ENCODE results near the gene MPC1L.
"Not testable (repeated sequence)": the region's sequence is repeated elsewhere in the genome, so short reads cannot be mapped to it uniquely, and the experiment has no call there.

Gene MPC1L

DNA sequence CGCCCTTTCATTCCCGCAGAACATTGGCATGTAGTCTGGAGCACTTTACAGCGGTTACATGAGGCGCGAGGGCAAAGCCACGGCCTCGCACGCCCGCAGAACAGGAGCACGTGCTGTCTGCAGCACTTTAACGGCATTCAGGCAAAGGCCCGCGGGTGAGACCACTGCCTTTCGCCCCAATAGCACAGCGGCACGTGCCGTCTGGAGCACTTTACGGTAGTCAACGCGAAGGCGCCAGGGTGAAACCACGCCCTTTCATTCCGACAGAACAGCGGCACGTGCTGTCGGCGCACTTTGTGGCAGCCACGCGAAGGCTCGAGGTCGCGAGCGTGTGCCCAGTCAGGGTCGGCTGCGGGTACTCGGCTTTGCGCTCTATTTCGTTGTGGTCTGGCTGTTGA lies at the start of gene MPC1L:
Gene MPC1L (plus strand): TSS at position 290 of the 398 bp plus-strand sequence. CDS start 138 bp downstream, outside the sequence.
- DNase-seq = no peak

DNA sequence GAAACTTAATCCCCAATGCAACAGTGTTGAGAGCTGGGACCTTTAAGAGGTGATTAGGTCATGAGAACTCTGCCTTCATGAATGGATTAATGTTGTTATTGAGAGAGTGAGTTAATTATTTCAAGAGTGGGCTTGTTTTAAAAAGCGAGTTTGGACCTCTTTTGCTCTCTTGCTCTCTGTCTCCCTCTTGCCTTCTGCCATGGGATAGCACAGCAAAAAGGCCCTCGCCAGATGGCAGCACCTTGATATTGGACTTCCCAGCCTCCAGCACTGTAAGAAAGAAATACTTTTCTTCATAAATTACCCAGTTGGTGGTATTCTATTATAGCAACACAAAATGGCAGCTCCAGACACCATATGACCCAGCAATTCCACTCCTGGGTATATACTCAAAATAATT lies 49.5 kb upstream of the MPC1L start:
- DNase-seq = peak; percentile 24

DNA sequence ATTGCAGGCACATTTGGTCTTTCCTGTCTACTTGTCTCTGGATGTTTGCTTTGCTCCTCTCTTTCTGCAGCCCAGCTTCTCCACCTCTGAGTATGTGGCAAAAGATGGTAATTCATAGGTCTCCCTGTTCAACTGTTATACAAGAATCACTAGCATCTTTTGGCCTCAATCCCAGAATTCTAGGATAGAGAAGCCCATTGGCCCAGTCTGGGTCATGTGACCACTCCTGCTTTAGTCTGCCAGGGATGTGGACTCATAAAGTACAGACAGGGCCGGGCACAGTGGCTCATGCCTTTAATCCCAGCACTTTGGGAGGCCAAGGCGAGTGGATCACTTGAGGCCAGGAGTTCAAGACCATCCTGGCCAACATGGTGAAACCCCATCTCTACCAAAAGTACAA lies 47.8 kb upstream of the MPC1L start:
- not testable (repeated sequence) for DNase-seq

DNA sequence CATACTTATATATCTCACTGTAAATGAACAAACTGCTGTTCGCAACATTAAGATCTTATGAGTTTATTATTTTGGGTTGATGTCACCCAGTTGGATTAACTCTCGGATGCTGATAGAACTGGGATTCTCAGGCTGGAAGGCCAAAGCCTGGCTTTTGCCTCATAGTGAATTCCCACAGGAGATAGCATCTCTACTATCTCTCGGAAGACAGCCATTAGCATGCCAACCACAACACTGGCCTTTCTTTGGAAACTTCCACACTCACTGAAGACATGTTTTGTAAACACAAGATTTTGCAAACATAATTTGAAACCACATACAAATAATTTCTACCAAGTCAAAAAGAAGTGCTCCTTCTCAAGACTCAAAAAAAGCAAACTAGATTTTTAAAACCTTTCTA lies 46.9 kb upstream of the MPC1L start:
- no peak for DNase-seq

DNA sequence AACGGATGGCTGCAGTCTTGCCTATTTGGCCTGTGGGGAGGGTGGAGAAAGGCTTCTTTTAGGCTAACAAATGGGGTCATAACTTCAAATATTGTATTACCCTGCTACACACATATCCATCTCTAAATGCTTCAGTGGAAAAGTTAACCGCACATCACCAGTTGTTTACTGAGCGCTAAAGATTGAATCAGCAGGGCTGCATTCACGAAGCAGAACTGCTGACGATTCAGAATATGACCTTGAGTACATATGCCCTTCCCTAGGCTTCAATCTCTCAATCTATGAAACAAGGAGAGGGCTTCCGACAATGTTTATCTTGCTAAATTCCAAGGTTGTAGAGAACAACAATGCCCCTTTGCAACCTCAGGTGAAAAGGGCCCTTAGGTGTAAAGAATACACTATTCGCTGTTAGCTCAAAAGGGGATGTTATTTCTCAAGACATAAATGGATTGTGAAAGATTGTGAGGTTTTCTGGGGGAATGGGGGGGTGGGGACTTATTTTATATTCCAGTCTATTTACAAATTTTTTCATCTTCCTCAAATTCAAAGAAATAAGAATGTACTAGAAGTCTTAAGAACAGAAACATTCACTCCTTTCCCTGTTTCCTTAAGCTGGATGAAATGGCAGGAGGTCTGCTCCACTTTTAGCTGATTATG lies 45.1 kb upstream of the MPC1L start:
- no peak for DNase-seq

DNA sequence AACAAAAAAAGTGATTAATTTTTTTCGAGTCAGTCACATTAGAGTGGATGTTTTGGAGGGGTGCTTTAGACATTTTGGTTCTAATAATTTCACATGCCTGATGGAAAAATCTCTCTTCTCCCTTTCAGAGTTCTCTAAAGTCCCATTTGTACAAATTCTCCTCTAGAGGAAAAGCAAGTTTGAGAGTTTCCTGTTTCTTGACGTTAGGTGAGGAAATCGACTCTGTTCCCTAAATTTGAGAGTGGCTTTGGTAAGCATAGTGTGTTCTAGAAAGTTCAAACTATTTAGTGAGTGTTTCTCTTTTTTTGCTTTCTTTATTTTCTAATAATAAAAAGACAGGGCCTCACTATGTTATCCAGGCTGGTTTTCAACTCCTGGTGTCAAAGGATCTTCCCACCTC lies 44.1 kb upstream of the MPC1L start:
- DNase-seq = no peak

DNA sequence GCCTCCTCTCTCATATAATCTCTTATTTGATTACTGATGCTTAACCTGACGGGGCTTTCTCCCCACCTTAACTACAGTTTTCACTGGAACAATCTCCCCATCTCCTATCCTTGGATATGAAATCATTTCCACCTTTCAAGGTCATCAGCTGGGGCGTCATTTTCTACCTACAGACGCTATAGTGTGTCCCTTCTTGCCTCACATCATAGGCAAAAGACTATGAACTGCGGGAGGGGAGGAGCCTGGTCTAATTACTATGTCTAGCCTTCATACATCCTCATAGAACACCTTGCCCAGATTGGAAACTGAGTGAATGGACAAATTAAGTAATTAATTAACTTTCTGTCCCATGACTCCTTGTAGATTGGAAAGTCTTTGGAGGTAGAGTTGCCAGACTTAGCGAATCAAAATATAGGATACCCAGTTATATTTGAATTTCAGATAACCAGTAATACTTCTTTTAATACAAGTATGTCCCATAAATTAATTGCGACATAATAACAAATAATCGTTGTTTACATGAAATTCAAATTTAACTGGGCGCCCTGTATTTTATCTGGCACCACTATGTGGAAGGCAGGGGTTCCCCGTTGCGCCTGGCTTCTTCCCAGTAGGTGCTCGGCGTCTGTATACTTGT lies 43.2 kb upstream of the MPC1L start:
- DNase-seq = no peak

DNA sequence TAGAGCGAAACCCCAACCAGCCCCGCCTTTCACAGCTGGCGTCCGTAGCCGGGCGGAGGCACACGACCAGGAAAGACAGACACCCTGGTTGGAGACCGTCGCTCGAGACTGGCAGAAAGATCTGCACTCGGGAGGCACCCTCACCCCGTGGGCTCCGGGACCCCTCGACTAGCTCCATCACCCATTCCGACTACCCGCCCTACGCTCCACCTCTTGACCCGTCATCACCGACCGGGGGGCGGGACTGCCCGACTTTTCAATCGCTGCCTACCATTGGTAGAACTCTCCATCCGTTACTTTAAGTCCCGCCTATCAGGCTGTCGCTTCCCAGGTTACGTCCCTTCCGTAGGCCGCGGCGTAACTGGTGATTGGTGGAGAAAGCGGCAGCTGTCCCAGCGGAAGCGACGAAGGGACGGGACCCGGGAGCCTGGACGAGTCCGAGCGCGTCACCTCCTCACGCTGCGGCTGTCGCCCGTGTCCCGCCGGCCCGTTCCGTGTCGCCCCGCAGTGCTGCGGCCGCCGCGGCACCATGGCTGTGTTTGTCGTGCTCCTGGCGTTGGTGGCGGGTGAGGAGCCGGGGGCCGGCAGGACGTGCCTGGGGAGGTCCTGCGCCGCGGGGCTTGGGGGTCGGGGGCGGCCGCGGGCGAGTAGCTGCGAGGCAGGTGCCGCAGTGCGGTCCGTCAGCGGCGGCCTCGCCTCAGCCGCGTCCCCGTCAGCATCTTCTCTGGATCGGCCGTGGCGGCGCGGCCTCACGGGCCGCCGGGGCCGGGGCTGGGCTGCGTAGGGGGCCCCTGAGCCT lies 42.5 kb upstream of the MPC1L start, which contains the start of gene ATP6AP2:
Gene ATP6AP2 (plus strand): TSS at position 434 of the 799 bp plus-strand sequence. CDS start 96 bp downstream, at position 530.
- DNase-seq = peak; percentile 89

DNA sequence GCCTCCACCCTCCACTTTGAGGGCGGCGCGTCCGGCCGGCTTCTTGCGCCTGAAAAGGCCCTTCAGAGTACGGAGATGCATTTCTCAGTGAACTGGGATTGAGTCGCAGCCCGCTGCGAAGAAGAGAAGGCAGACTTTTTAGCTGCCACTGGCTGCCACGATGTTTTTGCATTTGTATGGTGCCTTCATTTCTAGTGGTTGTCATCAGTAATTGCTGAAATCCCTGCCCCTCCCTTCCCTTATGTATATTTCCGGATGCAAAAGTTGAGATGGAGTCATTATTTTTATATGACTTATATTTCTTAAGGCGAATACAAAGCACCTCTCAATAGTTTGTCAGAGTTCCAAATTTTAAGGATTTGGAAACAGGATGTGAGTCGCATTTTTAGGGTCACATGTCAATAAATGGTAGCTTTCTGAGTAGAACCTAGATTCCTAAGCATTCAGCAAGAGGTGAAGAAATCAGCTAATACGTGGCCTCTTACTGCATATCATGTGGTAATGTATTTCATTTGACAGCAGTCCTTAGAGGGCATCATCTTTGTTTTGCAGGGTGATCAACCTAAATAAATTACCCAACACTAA lies 41.8 kb upstream of the MPC1L start:
- DNase-seq = peak; percentile 9

DNA sequence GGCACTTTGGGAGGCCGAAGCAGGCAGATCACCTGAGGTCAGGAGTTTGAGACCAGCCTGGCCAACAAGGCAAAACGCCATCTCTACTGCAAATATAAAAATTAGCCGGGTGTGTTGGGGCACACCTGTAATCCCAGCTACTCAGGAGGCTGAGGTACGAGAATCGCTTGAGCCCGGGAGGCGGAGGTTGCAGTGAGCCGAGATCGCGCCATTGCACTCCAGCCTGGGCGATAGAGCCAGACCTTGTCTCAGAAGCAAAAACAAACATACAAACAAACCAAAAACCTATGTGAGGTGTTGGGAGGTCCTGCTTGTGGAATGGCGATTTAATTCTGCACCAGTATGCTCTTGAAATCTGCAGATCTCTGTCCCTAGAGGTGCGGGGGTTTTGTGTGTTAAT lies 41.0 kb upstream of the MPC1L start:
- not testable (repeated sequence) for DNase-seq

DNA sequence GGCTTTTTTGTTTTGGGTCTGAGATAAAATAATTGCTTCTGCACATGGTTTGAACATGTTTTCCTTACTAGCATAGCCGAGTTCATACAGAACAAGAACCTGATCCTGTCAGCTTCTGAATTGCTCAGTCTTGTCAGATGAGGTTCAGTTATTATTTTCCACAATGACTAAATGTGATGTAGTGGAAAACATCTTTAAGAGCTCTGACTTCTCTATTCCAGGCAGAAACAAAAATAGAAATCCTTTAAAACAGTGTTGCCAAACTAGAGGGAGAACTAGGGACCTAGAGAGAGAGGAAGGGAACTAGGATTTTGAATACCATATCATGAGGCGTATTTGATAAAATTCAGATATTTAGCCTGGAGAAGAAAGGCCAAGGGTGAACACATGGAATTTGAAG lies 40.4 kb upstream of the MPC1L start:
- DNase-seq = no peak

DNA sequence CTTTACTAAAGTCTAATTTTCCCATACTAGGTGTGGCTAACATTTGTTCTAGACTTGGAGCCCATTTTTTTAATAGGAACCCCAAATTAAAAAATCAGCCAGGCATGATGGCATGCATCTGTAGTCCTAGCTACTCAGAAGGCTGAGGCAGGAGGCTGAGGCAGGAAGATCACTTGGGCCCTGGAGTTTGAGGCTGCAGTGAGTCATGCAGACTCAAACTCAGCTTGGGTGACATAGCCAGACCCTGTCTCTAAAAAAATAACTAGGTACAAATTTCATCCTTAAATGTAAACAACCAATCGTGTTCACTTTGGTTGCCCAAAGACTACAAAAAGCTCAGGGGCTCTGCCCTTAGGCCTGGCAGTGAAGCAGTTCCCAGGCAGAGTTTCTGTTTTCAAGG lies 35.6 kb upstream of the MPC1L start:
- DNase-seq = not testable (repeated sequence)

DNA sequence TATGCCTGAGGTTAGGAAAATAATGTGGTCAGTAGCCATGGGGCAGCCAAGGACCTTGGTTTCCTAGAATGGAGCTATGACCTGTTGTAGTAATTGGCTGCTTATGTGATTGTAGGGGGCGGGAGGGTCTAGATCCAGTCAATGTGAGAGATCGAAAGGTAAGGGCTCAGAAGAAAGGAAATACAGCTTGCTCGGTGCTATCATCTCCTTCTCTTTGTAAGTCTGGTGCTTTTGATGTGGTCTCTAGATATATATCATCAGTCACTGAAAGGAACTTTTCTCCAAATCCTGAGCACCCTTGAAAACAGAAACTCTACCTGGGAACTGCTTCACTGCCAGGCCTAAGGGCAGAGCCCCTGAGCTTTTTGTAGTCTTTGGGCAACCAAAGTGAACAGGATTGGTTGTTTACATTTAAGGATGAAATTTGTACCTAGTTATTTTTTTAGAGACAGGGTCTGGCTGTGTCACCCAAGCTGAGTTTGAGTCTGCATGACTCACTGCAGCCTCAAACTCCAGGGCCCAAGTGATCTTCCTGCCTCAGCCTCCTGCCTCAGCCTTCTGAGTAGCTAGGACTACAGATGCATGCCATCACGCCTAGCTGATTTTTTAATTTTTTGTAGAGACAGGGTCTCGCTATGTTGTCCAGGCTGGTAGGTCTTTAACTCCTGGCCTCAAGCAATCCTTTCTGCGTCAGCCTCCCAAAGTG lies 33.5 kb upstream of the MPC1L start:
- DNase-seq = peak; percentile 27

DNA sequence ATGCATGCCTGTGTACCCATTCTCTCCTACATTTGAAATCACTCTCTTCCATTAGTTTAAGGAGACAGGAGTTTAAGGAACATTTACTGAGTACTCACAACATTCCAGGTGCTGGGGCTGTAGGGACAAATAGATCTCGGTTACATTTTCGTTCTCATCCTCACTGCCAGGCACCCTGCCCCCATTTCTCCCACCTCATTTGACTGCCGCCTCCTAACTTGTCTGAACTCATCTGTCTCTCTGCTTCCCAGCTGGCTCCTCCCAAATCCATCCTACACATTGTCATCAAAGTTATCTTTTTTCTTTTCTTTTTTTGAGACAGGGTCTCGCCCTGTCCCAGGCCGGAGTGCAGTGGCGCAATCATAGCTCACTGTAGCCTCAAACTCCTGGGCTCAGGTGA lies 19.8 kb upstream of the MPC1L start:
- no peak for DNase-seq

DNA sequence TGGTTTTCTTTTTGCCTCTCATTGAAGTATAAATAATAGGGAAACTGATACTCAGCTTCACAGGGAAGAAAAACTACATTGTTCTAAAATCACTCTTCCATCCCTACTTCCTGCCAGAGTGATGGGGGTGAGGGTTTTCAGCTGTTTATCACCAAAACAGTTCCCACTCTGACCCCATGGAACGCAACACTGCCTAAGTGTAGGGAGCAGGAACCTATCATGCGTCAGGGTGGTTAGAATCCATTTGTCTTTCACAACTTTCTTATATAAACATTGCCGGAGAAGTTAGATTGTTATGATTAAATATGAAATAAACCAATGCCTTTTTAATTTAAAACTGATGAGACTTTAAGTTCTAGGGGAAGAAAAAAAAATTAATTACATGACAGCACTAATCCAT lies 15.8 kb upstream of the MPC1L start:
- no peak for DNase-seq

DNA sequence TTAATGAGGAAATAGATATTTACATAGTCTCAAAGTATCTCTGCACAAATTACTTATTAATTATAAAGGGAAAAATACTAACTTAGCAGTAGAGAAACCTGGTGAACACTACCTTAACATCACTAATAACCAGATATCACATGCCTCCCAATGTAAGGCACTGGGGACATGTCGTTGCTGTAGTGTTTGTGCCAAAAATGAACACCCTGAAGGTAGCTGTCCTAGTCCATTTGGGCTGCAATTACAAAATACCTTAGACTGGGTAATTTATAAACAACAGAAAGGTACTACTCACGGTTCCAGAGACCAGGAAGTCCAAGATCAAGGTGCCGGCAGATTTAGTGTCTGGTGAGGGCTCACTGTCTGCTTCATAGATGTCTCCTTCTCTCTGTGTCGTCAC lies 10.7 kb upstream of the MPC1L start:
- DNase-seq = no peak

DNA sequence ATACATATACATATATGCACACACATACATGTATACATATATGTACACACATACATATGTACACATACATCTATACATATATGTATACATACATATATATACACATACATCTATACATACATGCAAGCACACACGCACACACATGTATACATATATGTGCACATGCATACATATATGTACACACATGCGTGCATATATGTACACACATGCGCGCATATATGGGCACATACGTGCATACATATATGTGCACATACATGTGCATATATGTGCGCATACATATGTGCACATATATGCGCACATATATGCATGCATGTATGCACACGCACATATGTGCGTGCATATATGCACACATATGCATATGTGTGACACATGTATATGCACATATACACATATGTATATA lies 7.3 kb upstream of the MPC1L start:
- no peak for DNase-seq

DNA sequence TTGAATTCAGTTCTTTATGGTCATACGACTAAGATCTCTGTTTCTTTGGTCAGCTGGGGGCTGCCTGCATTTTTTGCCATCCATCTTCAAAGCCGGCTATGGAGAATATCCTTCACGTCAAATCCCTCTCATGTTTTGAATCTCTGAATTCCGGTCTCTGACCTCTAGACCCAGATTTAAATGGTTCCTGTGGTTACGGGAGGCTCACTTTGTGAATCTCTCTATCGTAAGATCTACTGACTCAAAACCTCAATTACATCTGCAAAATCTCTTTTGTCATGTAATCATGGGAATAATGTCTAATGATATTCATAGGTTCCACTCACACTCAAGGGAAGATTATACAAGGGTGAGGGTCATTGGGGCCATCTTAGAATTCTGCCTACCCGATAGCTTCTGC lies 5.7 kb upstream of the MPC1L start:
- no peak for DNase-seq

DNA sequence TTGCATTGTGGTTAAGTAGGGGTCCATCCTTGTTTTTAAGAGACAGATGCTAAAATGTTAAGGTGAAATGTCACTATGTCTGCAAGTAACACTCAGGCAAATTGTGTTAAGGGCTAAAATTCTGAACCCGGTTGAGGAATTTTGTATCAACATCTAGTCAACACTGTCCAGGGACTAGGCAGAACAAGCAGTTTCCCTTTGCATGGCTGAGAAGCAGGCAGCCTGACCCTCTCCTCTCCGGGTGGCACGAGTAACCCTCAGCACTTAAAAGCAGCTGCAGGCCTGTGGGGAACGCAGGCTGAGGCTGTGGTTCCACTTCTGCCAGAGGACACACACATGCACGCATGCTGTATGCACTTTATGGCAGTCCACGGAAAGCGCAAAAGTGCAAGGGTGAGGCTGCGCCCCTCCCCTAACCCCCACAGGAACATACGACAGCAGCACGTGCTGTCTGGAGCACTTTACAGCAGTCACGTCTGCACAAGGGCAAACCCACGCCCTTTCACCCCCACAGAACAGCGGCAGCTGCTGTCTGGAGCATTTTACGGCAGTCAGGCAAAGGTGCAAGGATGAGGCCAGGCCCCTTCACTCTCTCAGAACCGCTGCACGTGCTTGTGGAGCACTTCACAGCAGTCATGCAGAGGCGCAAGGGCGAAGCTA lies 619 bp upstream of the MPC1L start:
- no peak for DNase-seq

DNA sequence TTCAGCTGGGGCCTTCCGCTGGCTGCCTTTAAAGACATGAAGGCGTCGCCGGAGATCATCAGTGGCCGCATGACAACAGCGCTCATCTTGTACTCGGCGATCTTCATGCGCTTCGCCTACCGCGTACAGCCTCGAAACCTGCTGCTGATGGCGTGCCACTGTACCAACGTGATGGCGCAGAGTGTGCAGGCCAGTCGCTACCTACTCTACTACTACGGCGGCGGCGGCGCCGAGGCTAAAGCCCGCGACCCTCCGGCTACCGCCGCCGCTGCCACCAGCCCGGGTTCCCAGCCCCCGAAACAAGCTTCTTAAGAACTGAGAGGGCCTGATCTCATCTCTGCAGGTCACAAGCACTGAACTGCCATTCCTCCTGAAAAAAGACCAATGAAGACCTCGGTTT lies 437 bp downstream of the MPC1L start:
- DNase-seq = no peak

DNA sequence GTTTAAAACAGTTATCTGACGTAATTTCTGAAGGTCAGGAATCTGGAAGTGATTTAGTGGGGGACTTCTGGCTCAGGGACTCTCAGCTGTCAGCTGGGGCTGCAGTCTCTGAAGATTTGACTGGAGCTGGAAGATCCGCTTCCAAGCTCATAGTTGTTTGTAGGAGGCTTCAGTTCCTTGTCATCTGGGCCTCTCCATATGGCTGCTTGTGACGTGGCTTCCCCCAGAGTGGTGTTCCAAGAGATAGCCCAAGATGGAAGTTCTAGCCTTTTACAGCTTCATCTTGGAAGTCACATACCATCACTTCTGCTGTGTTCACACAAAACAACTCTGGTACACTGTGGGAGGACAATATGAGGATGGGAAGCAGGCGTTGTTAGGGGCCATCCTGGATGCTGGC lies 2.1 kb downstream of the MPC1L start:
- no peak for DNase-seq

DNA sequence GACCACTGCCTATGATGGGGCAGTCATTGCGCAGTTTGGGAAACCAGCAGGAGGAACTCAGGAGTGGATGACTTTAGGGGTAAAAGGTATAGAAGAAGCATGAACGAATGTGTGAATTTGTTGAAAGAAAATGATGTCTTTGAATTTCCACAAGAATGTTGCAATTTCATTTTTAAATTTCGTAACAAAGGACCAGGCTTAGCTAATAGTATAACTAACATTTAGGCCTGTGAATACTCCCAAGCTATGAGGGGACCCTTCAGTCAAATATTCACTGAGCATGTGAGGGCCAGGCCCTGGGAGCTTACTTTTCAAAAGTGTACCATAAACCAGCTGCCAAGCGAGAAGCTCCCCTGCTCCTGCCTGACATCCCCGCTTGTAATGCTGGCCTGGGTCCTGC lies 5.3 kb downstream of the MPC1L start:
- no peak for DNase-seq
